ES-I3 (cell line): Measurements from ENCODE around the gene EFCAB5.
A peak's percentile ranks its signal among the peaks of the same experiment; 100 is the strongest.
"Not testable (repeated sequence)": the region's sequence is repeated elsewhere in the genome, so short reads cannot be mapped to it uniquely, and the experiment has no call there.

Source experiments
- H3K36me3 ChIP-seq: 2 replicates; pipeline ENCODE4 v1.6.1; 2013; ENCODE audit warnings: mild to moderate bottlenecking, low read length, control low read depth, moderate library complexity; ENCODE audit not compliant: insufficient read depth
- H3K4me1 ChIP-seq: 2 replicates; pipeline ENCODE4 v1.6.1; 2013; ENCODE audit warnings: mild to moderate bottlenecking, control low read depth, low read length; ENCODE audit not compliant: insufficient read depth
- H3K9ac ChIP-seq: 2 replicates; pipeline ENCODE4 v1.6.1; 2013; ENCODE audit warnings: low read depth, mild to moderate bottlenecking, low read length, moderate library complexity
- H3K9me3 ChIP-seq: 2 replicates; pipeline ENCODE4 v1.6.1; 2013; ENCODE audit warnings: mild to moderate bottlenecking, low read length, moderate library complexity; ENCODE audit not compliant: control insufficient read depth, insufficient read depth

The EFCAB5 gene

GRCh38 chr17:30082773-30083172 lies 141.3 kb downstream of the EFCAB5 start:
- no peak overlapping the region for H3K9ac ChIP-seq
- H3K36me3 ChIP-seq = no peaks in the 10 kb centered on the region
- no peaks in the 10 kb centered on the region for H3K4me1 ChIP-seq
- no peaks in the 10 kb centered on the region for H3K9me3 ChIP-seq

GRCh38 chr17:30084788-30085187 lies 143.4 kb downstream of the EFCAB5 start:
- H3K9ac ChIP-seq = no peak overlapping the region
- no peaks in the 10 kb centered on the region for H3K4me1 ChIP-seq
- no peaks in the 10 kb centered on the region for H3K36me3 ChIP-seq
- H3K9me3 ChIP-seq = no peaks in the 10 kb centered on the region

- no peaks in the 10 kb centered on the region for H3K4me1 ChIP-seq
- H3K9me3 ChIP-seq = no peaks in the 10 kb centered on the region
- H3K36me3 ChIP-seq = no peaks in the 10 kb centered on the region
- no peak overlapping the region for H3K9ac ChIP-seq
Observed at GRCh38 chr17:30086896-30087295, 145.5 kb downstream of the EFCAB5 start.

- H3K36me3 ChIP-seq, H3K9ac ChIP-seq, H3K4me1 ChIP-seq, H3K9me3 ChIP-seq: not testable (repeated sequence)
Observed at GRCh38 chr17:30087431-30087830, 146.0 kb downstream of the EFCAB5 start.

- peaks cover 3% of the 10 kb centered on the region; the same call in 1 of the 2 replicates for H3K4me1 ChIP-seq
- H3K9me3 ChIP-seq = no peaks in the 10 kb centered on the region
- no peak overlapping the region for H3K9ac ChIP-seq
- no peaks in the 10 kb centered on the region for H3K36me3 ChIP-seq
Observed at GRCh38 chr17:30091121-30091670, 149.8 kb downstream of the EFCAB5 start.

GRCh38 chr17:30091771-30092170 lies 150.3 kb downstream of the EFCAB5 start:
- no peaks in the 10 kb centered on the region for H3K9me3 ChIP-seq
- H3K9ac ChIP-seq = no peak overlapping the region
- no peaks in the 10 kb centered on the region for H3K36me3 ChIP-seq
- H3K4me1 ChIP-seq = peaks cover 3% of the 10 kb centered on the region; the same call in 1 of the 2 replicates

- Histone ChIP-seq H3K4me1 (peaks cover 3% of the 10 kb centered on the region; the same call in 1 of the 2 replicates), H3K9ac (no peak overlapping the region), H3K9me3 (no peaks in the 10 kb centered on the region), H3K36me3 (no peaks in the 10 kb centered on the region)
Observed at GRCh38 chr17:30092886-30093285, 151.5 kb downstream of the EFCAB5 start.

GRCh38 chr17:30093463-30094147 lies 152.2 kb downstream of the EFCAB5 start:
- no peaks in the 10 kb centered on the region for H3K36me3 ChIP-seq
- no peaks in the 10 kb centered on the region for H3K9me3 ChIP-seq
- H3K4me1 ChIP-seq = peaks cover 3% of the 10 kb centered on the region; the same call in 1 of the 2 replicates
- no peak overlapping the region for H3K9ac ChIP-seq

GRCh38 chr17:30095507-30096244 lies 154.2 kb downstream of the EFCAB5 start:
- Histone ChIP-seq H3K9me3 (no peaks in the 10 kb centered on the region), H3K36me3 (no peaks in the 10 kb centered on the region), H3K4me1 (peaks cover 3% of the 10 kb centered on the region; the same call in 1 of the 2 replicates), H3K9ac (no peak overlapping the region)

- Histone ChIP-seq H3K9me3 (no peaks in the 10 kb centered on the region), H3K9ac (no peak overlapping the region), H3K4me1 (no peaks in the 10 kb centered on the region), H3K36me3 (no peaks in the 10 kb centered on the region)
Observed at GRCh38 chr17:30101686-30102390, 160.4 kb downstream of the EFCAB5 start.

GRCh38 chr17:30103921-30104320 lies 162.5 kb downstream of the EFCAB5 start:
- H3K36me3 ChIP-seq = no peaks in the 10 kb centered on the region
- no peak overlapping the region for H3K9ac ChIP-seq
- H3K9me3 ChIP-seq = no peaks in the 10 kb centered on the region
- no peaks in the 10 kb centered on the region for H3K4me1 ChIP-seq

- no peaks in the 10 kb centered on the region for H3K4me1 ChIP-seq
- H3K9me3 ChIP-seq = no peaks in the 10 kb centered on the region
- peak overlapping the region; percentile 71 for H3K9ac ChIP-seq
- no peaks in the 10 kb centered on the region for H3K36me3 ChIP-seq
Observed at GRCh38 chr17:30104575-30105339, 163.3 kb downstream of the EFCAB5 start.

- Histone ChIP-seq H3K9me3 (no peaks in the 10 kb centered on the region), H3K4me1 (no peaks in the 10 kb centered on the region), H3K9ac (no peak overlapping the region), H3K36me3 (no peaks in the 10 kb centered on the region)
Observed at GRCh38 chr17:30112794-30113193, 171.4 kb downstream of the EFCAB5 start.

- no peak overlapping the region for H3K9ac ChIP-seq
- no peaks in the 10 kb centered on the region for H3K36me3 ChIP-seq
Observed at GRCh38 chr17:30113213-30113612, 171.8 kb downstream of the EFCAB5 start.

More at GRCh38 chr17:30113213-30113612, 171.8 kb downstream of the EFCAB5 start:
- Histone ChIP-seq H3K4me1 (no peaks in the 10 kb centered on the region), H3K9me3 (no peaks in the 10 kb centered on the region)
